HG03066 (cell line): ENCODE data around the gene TMEM41B.
A peak's percentile ranks its signal among the peaks of the same experiment; 100 is the strongest.
"Not testable (repeated sequence)": the region's sequence is repeated elsewhere in the genome, so short reads cannot be mapped to it uniquely, and the experiment has no call there.

ENCODE experiments used
- ATAC-seq: cut with Tn5 transposase; IDR thresholded peaks from one replicate; pipeline ENCODE4 v1.9.1; 2021; ENCODE audit warnings: low read depth; ENCODE audit not compliant: unreplicated experiment

TMEM41B gene

DNA sequence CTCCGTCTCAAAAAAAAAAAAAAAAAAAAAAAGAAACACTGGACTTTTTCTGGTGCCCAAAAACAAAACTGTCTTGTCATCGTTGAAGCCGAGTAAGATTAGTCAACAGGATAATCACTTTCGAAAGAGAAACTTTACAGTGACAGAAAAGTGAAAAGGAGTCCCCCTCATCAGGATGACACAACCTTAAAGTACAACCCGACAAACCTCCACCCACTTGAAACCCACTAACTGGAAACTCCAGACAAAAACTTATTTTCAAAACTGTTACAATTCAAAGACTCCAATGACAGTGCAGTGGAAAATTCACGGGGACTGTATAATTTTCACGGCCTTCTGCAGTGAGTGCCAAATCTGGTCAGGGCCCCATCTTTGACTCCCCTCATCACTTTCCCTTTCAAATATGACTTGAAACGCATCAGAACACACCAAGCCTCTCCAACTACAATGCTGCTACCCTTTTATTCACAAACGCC, 50.5 kb downstream of the TMEM41B start:
- ATAC-seq = peak; percentile 68

DNA sequence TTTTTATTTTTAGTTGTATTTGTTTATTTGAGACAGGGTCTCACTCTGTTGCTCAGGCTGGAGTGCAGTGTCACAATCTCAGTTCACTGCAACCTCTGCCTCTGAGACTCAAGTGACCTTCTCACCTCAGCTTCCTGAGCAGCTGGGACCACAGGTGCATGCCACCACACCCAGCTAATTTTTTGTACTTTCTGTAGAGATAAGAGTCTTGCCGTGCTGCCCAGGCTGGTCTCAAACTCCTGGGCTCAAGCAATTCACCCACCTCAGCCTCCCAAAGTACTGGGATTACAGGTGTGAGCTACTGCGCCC, 53.6 kb downstream of the TMEM41B start:
- not testable (repeated sequence) for ATAC-seq

DNA sequence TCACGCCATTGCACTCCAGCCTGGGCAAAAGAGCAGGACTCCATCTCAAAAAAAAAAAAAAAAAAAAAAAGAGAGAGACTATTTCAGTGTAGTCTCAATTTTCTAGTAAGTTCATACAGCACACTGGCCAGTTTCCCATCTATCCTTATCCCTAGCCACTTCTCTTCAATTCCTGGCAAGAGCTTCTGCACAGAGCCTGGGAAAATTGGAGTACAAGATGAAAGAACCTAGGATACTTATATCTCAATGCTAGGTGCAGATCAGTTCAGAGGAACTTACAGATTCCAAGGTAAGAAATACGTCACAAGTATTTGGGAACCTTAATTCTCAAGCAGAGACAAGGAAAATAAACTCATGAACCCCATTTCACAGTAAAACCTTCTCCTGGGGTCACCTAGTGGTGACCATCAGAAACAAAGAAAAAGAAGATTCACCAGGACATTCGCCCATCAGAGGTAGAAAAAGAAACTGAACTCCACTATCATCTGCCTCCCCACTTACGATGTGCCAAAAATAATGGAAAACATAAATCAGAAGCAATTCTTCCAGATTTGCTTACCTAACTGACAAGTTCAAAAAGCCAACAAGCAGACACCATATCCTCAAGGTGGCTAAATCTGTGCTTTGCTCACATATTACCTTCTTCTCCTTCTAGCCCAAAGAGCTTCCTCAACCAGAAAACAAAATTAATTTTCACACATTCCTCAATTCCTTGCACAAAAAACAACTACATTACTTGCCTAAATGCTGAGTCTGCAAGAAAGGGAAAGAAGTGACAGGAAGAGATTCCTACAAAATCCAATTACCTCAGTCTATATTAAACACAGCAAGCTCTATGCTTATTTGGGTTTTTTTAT, 54.2 kb downstream of the TMEM41B start:
- ATAC-seq = no peak

DNA sequence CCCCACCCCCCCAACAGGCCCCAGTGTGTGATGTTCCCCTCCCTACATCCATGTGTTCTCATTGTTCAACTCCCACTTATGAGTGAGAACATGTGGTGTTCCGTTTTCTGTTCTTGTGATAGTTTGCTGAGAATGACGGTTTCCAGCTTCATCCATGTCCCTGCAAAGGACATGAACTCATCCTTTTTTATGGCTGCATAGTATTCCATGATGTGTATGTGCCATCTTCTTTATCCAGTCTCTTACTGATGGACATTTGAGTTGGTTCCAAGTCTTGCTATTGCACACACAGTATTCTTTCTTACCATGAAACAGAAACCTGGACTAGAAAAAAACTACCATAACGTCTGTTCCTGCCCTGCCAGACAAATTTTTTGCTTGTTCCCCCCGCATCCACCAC, 56.1 kb downstream of the TMEM41B start:
- not testable (repeated sequence) for ATAC-seq

GRCh38 chr11:9254416-9254815, 60.0 kb downstream of the TMEM41B start:
- no peak for ATAC-seq

GRCh38 chr11:9253086-9253485, 61.3 kb downstream of the TMEM41B start:
- no peak for ATAC-seq

GRCh38 chr11:9251311-9251710, 63.1 kb downstream of the TMEM41B start:
- no peak for ATAC-seq

DNA sequence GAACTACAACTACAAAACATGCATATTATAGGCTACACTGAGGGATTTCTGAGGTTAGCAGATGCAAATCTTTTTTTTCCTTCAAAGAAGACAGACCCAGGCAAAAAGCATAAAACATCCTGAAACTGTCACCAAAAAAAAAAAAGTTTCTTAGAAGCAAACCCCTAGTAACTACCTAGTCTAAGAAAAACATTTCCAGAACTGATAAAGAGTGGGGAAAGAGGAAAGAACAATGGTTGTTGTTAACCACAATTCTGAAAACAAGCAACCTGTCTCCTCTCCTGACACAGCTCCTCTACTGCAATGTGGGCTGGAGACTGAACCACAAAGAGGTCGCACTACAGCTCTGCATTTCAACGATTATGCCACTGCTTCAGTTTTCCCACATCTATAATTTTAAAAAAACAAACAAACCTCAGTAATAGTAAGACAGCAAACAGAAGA, 64.2 kb downstream of the TMEM41B start:
- ATAC-seq = peak; percentile 80

DNA sequence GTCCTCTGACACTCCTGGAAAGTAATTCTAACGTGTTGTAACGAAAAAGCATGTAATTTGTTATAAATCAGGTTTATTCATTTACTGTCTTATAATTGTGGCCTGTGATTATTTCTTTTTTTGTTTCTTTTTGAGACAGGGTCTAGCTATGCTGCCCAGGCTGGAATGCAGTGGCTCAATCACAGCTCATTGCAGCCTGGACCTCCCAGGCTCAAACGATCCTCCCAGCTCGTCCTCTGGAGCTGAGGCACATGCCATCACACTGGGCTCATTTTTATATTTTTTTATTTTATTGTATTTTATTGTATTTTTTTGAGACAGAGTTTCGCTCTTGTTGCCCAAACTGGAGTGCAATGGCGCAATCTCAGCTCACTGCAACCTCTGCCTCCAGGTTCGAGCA, 65.1 kb downstream of the TMEM41B start:
- ATAC-seq = no peak

DNA sequence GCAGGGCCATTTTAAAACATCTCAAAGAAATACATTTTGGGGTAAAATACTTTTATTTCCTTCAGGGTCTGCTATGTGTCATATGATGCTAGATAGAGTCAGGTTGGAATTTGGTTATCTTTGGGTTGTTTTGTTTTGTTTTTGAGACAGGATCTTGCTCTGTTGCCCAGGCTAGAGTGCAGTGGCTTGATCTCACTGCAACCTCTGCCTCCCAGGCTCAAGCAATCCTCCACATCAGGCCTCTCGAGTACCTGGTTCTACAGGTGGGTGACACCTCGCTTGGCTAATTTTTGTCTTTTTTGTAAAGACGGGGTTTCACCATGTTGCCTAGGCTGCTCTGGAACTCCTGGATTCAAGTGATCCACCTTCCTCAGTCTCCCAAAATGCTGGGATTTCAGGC, 66.5 kb downstream of the TMEM41B start:
- no peak for ATAC-seq

GRCh38 chr11:9236242-9236641, 78.2 kb downstream of the TMEM41B start:
- ATAC-seq = not testable (repeated sequence)

- no peak for ATAC-seq
These were observed 81.9 kb downstream of the TMEM41B start for GRCh38 chr11:9232482-9232881.

- peak; percentile 70 for ATAC-seq
These were observed 82.6 kb downstream of the TMEM41B start for GRCh38 chr11:9231848-9232177.
